Keratinocyte (primary cell): ENCODE measurements around the gene KRT1.

Experiments
- CTCF ChIP-seq, 3 experiments: IDR thresholded peaks in 1 of 3; conservative IDR thresholded peaks in 1 of 3; optimal IDR thresholded peaks in 1 of 3; 2 replicates in 2 of 3; 3 replicates in 1 of 3; pipeline versions ENCODE3 to v1.5.1; 2011; ENCODE audit warnings: low read length in 3 of 3, mild to moderate bottlenecking in 3 of 3, moderate library complexity in 2 of 3, control low read depth in 1 of 3, inconsistent platforms in 1 of 3; ENCODE audit not compliant: insufficient read depth in 2 of 3; ENCODE audit errors: extremely low read depth in 1 of 3
- EZH2 ChIP-seq: IDR thresholded peaks from one replicate; pipeline ENCODE4 v1.6.1; 2012; ENCODE audit warnings: inconsistent platforms, mild to moderate bottlenecking, low read length, moderate library complexity

- TF ChIP-seq CTCF (optimal IDR thresholded peaks at IDR 0.05 in 1 of 3, IDR thresholded peaks at IDR 0.05 in 1 of 3, conservative IDR thresholded peaks at IDR 0.05 in 1 of 3; ENCODE audit: extremely low read depth in 1 of 3, insufficient read depth in 2 of 3, low read length in 3 of 3) (no peak), EZH2 (no peak)
Measured at GRCh38 chr12:52675301-52675701, 4.9 kb downstream of the KRT1 start.
